Measurements from ENCODE around the gene GARNL3.

Gene GARNL3

DNA sequence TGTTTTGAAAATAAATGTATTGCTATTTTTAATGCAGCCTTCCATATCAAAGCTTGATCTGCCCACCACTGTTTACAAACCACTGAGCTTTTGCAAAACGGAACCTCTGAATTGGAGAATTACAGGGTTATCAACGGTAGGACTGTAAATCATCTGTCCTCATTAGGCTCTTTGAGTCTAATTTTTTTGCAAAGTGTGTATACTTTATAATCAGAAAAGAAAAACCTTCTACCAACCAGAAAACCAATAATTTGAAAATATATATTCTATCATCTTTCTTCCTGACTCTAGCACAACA, 125.6 kb downstream of the GARNL3 start:
- DNase-seq, result no peak

DNA sequence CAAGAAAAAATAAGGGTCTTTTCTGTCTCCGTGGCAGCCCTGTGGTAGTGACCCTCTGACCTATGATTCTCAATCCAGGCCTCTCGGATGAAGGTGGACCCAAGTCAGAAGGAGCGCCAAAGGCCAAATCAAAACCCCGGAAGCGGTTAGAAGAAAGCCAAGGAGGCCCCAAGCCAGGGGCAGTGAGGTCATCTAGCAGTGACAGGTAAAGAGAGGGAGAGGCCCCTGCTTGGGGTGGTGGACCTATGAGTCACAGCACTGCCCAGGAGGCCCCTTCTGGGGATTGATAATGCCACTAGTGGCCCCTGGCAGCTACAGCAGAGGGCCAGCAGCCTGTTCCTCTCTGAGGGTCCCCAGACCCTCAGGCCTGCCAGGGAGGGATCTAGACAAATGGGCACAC, 126.0 kb downstream of the GARNL3 start:
- no peak for DNase-seq

DNA sequence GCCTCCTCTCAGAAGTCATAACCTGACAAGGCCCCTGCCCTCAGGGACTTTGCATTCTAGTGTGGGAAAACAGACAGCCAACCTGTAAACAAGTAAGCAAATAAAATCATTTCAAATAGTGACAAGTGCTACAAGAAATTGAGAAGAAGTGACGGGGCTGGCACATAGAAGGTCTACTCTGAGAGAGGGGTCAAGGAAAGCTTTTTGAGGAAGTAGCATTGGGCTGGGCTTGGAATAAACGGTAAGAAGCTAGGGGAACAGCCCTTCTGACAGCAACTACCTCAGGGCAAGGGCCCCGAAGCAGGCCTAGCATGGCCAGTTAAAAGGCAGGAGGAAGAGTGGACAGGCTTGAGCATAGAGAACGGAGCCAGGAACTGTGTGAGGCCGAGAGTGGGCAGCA, 127.6 kb downstream of the GARNL3 start:
- no peak for DNase-seq

DNA sequence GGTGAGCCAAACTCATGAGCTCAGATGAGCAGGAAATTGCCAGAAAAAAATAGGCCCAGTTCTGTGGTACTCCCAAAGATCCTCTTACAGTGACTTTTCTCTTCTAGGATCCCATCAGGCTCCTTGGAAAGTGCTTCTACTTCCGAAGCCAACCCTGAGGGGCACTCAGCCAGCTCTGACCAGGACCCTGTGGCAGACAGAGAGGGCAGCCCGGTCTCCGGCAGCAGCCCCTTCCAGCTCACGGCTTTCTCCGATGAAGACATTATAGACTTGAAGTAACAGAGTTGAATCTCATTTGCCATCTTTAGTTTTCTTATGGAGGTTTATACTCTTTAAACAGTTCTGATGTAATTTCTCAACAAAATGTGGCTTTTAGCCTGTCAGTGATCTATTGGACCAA, 128.4 kb downstream of the GARNL3 start:
- no peak for DNase-seq

DNA sequence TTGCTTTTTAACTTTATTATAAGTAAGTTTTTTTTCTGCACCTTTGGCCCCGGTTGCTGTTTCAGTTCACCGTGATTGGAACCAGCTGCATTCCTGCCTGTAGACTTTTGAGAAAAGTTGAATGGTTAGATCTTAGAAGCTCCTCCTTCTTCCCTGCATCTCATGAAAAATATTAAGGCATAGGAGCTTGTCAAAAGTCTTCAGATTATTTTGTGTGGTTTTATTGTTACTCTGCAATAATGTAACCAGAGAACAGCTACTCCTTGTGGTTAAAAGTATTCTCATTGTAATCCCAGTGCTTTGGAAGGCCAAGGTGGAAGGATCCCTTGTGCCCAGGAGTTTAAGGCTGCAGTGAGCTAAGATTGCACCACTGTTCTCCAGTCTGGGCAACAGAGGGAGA, 129.1 kb downstream of the GARNL3 start:
- DNase-seq, result no peak

DNA sequence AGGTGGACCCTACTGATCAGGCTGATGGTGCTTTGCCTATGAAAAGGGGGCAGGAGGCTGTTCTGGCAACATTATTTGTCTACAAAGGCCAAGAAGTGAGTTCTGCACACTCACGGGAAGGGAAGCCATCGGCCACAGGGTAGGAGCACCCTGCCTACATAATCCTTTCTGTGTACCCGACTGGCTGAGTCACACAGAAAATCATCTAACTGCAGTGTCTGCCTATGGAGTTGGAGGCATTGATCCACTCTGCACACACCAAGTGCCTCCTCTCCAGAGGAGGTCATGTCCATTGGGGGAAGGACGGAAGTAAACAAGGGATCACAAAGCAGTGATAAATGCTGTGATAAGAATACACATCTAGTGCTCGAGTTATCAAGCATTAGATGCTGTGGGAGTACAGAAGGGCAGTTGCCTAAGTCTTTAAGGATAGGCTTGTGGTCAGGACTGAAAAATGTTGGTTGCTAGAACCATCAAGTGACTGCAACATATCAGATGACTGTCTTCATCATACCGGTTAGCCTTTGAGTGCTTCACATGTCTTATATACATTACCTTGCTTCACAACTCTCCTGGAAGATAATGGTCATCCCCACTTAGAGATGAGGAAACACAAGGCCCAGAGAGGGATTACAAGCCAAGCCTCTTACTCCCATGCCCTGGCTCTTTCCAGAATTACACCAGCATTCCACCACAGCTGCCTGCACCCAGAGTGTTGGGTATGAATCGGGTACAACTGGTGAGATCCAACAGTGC, 131.1 kb downstream of the GARNL3 start:
- DNase-seq, result no peak

DNA sequence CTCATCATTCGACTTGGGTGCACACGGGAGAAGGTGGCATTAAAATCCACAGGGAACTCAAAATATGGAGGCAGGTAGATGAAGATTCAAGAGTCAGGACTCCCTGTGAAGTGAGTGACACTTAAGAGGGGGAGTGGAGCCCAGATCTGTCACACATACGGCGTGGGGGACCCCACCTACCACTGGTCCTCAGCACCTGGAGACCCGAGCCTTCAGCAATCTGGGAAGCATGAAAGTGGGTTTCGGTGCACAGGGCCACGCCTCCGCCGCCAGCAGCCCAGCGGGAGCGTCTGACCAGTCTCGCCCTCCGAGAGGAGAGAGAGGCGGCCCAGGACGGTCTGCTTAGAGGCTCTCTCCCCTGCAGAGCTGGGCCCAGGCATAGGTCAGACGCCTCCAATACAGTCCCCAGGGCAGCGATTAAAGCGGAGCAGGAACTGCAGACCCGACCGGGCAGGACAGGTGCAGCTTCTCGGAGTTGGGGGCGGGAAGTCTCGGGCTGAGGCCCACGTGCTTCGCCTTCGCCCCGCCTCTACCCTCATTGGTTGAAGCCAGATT, 131.8 kb downstream of the GARNL3 start:
- DNase-seq, result no peak

DNA sequence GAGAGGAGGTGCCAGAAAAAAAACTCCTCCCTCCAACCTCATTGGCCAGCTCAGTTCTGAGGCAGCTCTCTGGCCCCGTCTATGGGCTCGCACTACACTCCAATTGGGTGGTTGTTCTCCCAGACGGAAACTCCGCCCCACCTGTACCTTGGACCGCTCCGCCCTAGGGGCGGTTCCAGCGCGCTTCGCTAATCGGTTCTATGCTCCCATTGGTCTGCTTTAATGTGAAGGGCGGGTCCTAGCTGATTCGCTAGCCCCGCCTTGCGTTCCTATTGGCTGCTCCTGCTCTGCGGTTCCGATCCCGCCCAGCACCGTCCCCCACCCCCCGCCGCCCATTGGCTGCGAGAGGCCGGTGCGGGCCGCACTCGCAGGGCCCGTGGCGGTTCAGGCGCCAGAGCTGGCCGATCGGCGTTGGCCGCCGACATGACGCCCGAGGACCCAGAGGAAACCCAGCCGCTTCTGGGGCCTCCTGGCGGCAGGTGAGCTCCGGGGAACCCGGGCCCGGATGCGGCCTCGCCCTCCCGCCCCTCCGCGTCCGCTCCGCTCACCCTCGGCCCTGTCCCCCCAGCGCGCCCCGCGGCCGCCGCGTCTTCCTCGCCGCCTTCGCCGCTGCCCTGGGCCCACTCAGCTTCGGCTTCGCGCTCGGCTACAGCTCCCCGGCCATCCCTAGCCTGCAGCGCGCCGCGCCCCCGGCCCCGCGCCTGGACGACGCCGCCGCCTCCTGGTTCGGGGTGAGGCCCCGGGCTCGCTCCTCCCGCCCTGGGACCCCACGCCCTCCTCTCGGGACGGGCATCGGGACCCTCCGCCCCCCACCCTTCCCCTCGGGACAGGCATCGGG, 132.5 kb downstream of the GARNL3 start, which contains the start of gene SLC2A8:
Gene SLC2A8, plus strand, starts transcription at position 362 of the 838 bp plus-strand sequence. Its CDS starts 62 bp downstream, at position 424.
- DNase-seq, result peak; percentile 98

DNA sequence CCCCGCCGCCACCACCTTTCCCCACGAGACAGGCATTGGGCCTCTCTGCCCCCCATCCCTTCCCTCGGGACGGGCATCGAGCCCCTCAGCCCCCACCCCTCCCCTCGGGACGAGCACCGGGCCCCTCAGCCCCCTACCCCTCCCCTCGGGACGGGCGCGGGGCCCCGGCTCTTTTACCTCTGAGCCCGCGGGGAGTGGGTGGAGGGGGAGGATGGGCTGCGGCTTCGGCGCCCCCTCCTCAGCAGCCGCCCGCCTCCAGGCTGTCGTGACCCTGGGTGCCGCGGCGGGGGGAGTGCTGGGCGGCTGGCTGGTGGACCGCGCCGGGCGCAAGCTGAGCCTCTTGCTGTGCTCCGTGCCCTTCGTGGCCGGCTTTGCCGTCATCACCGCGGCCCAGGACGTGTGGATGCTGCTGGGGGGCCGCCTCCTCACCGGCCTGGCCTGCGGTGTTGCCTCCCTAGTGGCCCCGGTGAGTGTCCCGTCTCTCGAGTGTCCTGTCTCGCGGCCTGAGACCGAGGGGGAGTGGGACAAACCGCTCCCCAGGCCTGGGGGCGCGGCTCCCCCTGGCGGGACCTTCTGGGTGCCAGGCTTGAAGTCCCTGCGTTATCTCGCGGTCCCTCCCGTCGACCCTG, 133.2 kb downstream of the GARNL3 start:
- DNase-seq, result peak; percentile 57

DNA sequence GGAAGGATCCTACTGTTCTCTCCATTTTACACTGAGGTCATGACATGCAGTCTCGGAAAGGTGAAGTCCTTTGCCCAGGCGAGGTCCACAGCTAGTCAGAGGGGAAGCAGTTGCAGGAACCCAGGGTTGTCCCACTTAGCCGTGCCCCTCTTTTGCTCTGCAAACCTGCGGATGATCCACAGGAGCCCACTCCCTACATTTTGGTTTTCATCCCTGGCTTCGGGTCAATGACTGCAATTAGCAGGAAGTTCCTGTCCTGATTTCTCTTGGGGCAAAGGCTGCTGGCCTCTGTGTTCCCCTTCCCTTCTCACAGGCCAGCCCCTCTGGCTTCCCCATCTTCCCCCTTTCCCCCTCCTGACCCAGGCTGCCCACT, 133.7 kb downstream of the GARNL3 start:
- DNase-seq, result no peak

DNA sequence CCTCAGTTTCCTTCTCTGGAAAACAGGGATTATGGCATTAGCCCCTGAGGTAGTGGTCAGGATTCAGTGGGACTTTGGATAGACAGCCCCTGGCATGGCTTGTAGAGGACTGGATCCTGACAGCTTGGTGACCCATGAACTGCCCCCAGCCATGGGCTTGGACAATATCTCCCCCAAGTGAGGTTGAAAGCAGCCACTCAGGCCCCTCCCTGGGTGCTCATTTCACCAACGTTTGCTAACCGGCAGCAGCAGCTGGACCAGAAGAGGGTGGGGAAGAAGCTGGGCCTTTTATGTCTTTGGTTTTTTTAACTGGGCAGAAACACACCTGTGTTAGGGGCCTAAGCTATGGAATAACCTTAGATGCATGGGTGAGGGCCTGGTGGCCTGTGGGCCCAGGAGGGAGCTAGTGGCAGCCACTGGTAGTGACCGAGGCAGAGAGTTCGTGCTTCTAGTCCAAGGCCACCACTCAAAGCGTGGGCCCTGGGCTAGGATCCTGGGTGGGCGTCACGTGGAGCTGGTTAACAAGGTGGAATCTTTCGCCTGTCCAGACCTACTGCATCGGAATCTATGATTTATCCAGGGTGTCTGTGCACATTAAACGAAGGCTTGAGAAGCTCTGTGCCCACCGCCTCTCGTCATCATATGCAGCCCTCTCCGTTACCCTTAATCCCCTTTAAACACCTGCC, 134.3 kb downstream of the GARNL3 start:
- DNase-seq, result no peak

DNA sequence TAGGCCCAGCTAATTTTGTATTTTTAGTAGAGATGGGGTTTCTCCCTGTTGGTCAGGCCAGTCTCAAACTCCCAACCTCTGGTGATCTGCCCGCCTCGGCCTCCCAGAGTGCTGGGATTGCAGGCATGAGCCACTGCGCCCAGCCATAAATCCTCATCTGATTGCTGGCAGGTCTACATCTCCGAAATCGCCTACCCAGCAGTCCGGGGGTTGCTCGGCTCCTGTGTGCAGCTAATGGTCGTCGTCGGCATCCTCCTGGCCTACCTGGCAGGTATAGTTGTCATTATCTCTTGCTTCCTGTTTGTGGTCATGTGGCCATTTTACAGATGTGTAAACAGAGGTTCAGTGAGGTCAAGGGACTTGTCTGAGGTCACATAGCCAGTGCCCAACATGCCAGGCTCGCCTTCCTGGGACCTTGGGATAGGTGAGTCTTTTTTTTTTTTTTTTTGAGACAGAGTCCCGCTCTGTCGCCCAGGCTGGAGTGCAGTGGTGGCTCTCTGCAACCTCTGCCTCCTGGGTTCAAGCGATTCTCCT, 135.2 kb downstream of the GARNL3 start:
- DNase-seq, result no peak

DNA sequence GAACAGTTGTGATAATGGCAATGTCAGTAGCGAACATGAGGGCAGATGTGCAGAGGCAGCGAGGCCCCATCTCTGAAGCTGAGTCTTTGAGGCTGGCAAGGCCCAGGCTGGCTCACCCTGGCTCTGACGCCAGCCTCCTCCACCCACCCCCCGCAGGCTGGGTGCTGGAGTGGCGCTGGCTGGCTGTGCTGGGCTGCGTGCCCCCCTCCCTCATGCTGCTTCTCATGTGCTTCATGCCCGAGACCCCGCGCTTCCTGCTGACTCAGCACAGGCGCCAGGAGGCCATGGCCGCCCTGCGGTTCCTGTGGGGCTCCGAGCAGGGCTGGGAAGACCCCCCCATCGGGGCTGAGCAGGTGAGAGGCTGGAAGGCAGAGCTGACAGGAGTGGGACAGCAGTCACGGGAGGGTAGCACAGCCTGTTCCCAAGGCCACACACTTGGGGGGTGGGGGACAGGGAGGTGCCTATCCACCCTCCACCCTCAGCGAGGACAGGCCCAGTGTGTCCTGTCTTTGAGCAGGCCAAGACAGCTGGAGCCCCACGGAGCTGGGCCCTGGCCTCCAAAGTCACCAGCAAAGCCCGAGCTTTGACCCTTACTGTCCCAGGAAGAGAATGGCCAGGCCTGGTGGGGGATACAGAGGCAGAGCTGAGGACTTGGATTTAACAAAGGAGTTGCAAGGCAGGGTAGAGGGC, 138.0 kb downstream of the GARNL3 start:
- DNase-seq, result no peak

DNA sequence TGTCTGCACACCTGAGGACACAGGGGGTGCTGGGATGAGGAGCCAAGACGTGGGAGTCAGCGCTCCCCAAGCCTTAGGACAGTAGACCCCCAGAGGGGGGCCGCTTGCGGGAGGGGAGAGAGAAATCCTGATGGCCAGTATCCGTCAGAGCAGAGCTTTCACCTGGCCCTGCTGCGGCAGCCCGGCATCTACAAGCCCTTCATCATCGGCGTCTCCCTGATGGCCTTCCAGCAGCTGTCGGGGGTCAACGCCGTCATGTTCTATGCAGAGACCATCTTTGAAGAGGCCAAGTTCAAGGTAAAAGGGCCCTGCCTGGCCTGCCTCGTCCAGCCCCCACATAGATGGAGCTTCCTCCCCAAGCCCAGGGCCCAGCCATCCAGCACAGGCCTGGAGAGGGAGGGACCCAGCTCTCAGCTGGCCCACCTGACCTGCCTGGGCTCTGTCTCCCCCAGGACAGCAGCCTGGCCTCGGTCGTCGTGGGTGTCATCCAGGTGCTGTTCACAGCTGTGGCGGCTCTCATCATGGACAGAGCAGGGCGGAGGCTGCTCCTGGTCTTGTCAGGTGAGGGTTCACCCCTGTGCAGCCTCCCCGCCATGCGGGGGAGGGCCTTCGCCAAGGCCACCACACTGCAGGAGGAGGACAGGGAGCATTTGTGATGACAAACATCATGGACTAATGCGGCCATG, 139.1 kb downstream of the GARNL3 start:
- DNase-seq, result no peak

DNA sequence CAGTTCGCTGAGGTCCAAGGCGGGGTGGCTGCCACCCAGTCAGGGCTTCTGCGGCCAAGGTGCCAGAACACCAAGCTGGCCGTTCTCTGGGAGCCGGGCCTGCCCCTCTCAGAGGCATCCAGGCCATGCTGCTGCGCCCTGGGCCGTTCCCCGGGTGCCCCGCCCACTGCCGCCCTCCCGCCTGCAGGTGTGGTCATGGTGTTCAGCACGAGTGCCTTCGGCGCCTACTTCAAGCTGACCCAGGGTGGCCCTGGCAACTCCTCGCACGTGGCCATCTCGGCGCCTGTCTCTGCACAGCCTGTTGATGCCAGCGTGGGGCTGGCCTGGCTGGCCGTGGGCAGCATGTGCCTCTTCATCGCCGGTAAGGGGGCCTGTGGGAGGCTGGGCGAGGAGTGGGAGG, 140.1 kb downstream of the GARNL3 start:
- no peak for DNase-seq

DNA sequence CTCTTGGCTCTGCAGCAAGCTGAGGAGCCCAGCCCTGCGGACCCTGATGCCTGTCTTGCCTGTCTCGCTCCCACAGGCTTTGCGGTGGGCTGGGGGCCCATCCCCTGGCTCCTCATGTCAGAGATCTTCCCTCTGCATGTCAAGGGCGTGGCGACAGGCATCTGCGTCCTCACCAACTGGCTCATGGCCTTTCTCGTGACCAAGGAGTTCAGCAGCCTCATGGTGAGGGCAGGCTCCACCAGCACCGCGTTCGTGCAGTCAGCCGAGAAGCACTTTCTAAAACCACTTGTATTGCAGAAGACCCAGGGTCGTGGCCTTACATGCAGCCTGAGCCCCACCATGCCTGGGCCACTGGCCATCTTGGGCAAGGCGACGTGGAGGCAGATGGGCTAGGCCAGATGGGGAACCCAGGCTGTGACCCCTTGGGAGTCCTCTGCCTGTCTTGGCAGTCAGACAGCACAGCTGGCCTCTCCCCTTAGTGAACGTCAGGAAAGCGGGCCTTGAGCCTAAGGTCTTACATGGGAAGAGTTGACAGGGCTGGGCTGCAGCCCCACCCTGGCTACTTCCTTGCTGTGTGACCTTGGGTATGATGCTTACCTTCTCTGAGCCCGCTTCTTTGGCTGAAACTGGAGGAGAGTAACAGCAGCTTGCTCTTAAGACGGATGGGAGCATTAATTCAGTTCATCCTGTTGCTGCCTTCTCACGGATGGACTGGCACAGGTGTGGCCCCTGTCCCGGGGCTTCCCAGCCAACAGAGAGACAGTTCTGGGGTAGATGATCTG, 141.0 kb downstream of the GARNL3 start:
- DNase-seq, result no peak

DNA sequence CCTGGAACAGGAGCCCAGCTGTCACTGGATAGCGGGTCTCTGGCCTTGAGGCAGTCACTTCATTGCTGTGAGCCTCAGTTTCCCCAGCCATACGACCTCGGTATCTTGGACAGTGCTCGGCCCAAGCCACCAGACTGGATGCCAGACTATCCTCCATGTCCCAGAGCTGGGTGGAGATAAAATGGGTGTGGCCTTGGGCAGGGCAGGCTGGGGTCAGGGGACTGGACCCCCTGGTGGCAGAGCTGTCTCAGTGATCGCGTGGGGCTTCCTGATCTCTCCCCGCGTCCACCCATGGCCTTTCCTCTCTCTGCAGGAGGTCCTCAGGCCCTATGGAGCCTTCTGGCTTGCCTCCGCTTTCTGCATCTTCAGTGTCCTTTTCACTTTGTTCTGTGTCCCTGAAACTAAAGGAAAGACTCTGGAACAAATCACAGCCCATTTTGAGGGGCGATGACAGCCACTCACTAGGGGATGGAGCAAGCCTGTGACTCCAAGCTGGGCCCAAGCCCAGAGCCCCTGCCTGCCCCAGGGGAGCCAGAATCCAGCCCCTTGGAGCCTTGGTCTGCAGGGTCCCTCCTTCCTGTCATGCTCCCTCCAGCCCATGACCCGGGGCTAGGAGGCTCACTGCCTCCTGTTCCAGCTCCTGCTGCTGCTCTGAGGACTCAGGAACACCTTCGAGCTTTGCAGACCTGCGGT, 142.4 kb downstream of the GARNL3 start:
- DNase-seq, result no peak

DNA sequence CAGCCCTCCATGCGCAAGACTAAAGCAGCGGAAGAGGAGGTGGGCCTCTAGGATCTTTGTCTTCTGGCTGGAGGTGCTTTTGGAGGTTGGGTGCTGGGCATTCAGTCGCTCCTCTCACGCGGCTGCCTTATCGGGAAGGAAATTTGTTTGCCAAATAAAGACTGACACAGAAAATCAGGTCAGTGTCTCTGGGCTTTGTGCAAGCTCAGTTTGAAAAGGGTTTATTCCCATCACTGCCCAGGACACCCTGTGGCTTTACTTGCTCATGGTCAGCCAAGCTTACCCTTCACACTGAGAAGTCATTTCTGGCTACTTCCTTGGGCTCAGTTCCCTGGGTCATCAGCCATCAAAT, 142.9 kb downstream of the GARNL3 start:
- no peak for DNase-seq

DNA sequence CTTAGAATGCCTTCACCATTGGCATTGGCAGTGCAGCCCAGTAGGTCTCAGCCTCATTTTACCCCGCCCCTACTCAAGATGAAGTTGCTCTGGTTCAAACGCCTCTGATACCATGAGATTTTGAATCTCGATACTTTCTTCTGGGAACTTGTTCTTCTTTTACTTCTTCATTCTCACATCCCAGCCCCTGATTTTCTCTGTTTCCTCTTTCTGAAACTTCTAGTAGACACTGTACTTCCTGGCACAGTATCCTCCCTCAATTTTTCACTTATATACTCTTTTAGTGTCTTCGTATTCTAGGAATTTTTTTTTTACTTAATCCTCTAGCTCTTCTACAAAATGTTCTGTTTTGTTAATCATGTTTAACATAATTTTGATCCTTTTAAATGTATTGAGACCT, 146.5 kb downstream of the GARNL3 start:
- no peak for DNase-seq

DNA sequence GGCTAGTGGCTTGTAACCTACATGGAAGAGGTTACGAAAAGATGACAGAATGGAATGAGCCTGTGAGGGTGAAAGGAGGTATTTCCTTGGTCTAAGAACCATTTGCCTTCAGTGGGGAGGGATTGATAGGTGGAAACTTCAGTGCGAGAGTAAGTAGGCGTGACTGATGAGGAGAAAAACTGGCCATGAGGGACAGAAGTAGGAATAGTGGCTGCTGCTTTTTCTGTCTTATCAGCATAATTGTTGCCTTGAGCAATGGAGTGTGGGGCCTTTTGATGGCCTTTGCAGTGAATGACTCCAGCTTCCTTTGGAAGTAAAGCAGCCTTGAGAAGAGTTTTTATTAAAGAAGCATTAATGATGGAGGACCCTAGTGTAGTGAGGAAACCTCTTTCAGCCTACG, 150.6 kb downstream of the GARNL3 start:
- no peak for DNase-seq

Measured in right forelimb (tissue), 1 donor.